HUES6 (cell line): ENCODE results near the gene TMEM115.

Experiments used
- H3K27ac ChIP-seq: 2 replicates; pipeline ENCODE4 v1.7.0; 2013; ENCODE audit warnings: low read depth, mild to moderate bottlenecking, low read length, inconsistent platforms
- H3K27me3 ChIP-seq: 2 replicates; pipeline ENCODE4 v1.6.1; 2013; ENCODE audit warnings: low read length; ENCODE audit not compliant: control insufficient read depth, insufficient read depth
- H3K36me3 ChIP-seq: 2 replicates; pipeline ENCODE4 v1.6.1; 2013; ENCODE audit warnings: low read length; ENCODE audit not compliant: control insufficient read depth, insufficient read depth
- H3K4me1 ChIP-seq: 2 replicates; pipeline ENCODE4 v1.6.1; 2013; ENCODE audit warnings: low read length; ENCODE audit not compliant: control insufficient read depth, insufficient read depth
- H3K4me3 ChIP-seq: 2 replicates; pipeline ENCODE4 v1.5.1; 2013; ENCODE audit warnings: low read depth, low read length
- H3K9ac ChIP-seq: one replicate; pipeline ENCODE4 v1.6.1; 2013; ENCODE audit warnings: mild to moderate bottlenecking, low read length
- H3K9me3 ChIP-seq: 2 replicates; pipeline ENCODE4 v1.6.1; 2013; ENCODE audit warnings: low read depth, low read length; ENCODE audit not compliant: control insufficient read depth, insufficient read depth

The TMEM115 gene

DNA sequence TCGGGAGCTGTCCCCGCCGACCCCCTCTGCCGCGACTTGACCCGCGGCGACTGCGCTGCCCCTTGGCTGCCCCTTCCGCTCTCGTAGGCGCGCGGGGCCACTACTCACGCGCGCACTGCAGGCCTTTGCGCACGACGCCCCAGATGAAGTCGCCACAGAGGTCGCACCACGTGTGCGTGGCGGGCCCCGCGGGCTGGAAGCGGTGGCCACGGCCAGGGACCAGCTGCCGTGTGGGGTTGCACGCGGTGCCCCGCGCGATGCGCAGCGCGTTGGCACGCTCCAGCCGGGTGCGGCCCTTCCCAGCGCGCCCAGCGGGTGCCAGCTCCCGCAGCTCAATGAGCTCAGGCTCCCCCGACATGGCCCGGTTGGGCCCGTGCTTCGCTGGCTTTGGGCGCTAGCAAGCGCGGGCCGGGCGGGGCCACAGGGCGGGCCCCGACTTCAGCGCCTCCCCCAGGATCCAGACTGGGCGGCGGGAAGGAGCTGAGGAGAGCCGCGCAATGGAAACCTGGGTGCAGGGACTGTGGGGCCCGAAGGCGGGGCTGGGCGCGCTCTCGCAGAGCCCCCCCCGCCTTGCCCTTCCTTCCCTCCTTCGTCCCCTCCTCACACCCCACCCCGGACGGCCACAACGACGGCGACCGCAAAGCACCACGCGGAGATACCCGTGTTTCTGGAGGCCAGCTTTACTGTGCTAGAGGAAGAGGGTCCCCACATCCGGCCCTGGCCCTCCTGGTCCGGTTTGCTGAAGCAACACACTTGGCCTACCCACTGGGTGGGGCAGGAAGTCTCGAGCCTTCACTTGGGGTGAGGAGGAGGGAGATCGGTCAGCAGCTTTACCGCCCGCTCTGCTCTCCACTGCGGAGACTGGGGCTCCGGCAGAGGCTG is 18.6 kb downstream of the TMEM115 start, which contains the start of gene RASSF1:
Gene RASSF1, minus strand, starts transcription at position 389 of the 882 bp plus-strand sequence. Its CDS starts 31 bp downstream, at position 358.
- Histone ChIP-seq H3K9me3 (no peaks in the 10 kb centered on the region), H3K27me3 (peaks cover 64% of the 10 kb centered on the region), H3K27ac (no peak within 1 kb of the TSS), H3K9ac (no peak within 1 kb of the TSS), H3K4me3 (peak within 1 kb of the TSS; percentile 59), H3K4me1 (peaks cover 30% of the 10 kb centered on the region), H3K36me3 (no peaks in the 10 kb centered on the region)

DNA sequence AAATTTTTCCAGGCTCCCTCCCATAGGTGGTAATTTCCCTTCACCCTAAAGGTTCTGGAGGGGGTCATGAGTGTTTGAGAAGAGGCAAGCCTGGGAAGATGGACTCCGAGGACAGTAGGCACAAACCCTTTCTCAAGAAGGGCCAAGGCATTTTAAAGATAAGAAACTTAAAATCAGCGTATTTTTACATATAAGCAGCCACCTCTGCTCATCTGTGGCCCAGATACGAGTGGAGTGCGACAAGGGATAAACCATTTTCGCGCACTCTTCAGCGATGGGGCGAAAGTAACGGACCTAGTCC is 19.2 kb downstream of the TMEM115 start:
- no peak overlapping the region for H3K27ac ChIP-seq
- H3K4me1 ChIP-seq = peaks cover 31% of the 10 kb centered on the region
- H3K9ac ChIP-seq = no peak overlapping the region
- H3K27me3 ChIP-seq = peaks cover 61% of the 10 kb centered on the region
- no peaks in the 10 kb centered on the region for H3K36me3 ChIP-seq
- peak overlapping the region; percentile 59 for H3K4me3 ChIP-seq
- H3K9me3 ChIP-seq = no peaks in the 10 kb centered on the region

DNA sequence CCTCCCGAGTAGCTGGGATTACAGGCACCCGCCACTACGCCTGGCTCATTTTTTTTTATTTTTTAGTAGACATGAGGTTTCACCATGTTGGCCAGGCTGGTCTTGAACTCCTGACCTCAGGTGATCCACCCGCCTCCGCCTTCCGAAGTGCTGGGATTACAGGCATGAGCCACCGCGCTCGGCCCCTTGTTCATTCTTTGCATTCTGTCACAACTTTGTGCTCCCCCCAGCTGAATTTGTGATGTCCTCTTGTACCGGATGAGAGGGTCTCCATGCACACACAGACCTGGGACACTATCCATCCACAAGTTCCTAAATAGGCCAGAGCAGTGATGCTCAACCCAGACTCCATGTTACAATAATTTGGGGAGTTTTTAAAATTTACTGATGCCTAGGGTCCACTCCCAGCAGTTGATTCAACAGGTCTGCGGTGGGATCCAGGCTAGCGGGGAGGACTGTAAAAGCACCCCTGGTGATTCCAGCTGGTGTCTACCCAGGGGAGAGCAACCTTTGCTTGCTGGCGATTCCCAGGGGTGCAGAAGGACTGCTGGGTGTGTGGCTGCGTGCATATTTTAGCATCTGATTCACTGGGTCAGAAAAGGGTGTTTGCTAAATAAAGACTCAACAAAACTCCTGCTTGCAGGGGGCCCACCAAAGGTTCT is 19.7 kb downstream of the TMEM115 start:
- Histone ChIP-seq H3K4me3 (peak overlapping the region; percentile 59; the same call in 1 of the 2 replicates), H3K27me3 (peaks cover 56% of the 10 kb centered on the region), H3K27ac (no peak overlapping the region), H3K4me1 (peaks cover 31% of the 10 kb centered on the region), H3K36me3 (no peaks in the 10 kb centered on the region), H3K9me3 (no peaks in the 10 kb centered on the region), H3K9ac (no peak overlapping the region)

- H3K9me3 ChIP-seq = no peaks in the 10 kb centered on the region
- H3K4me1 ChIP-seq = peaks cover 35% of the 10 kb centered on the region
- no peak overlapping the region for H3K27ac ChIP-seq
- H3K4me3 ChIP-seq = no peak overlapping the region
- H3K36me3 ChIP-seq = peaks cover 3% of the 10 kb centered on the region; the same call in 1 of the 2 replicates
- no peak overlapping the region for H3K9ac ChIP-seq
- peaks cover 54% of the 10 kb centered on the region for H3K27me3 ChIP-seq
Observed at GRCh38 chr3:50338965-50339364, 20.4 kb downstream of the TMEM115 start.

GRCh38 chr3:50337175-50337861 is 22.0 kb downstream of the TMEM115 start:
- no peaks in the 10 kb centered on the region for H3K9me3 ChIP-seq
- peak overlapping the region; percentile 89 for H3K4me3 ChIP-seq
- peak overlapping the region; percentile 90 for H3K27ac ChIP-seq
- H3K4me1 ChIP-seq = peaks cover 35% of the 10 kb centered on the region
- H3K9ac ChIP-seq = peak overlapping the region; percentile 95
- peaks cover 39% of the 10 kb centered on the region for H3K27me3 ChIP-seq
- H3K36me3 ChIP-seq = peaks cover 8% of the 10 kb centered on the region

- Histone ChIP-seq H3K36me3 (peaks cover 15% of the 10 kb centered on the region), H3K27ac (peak overlapping the region; percentile 90; the same call in 1 of the 2 replicates), H3K9me3 (no peaks in the 10 kb centered on the region), H3K4me1 (peaks cover 35% of the 10 kb centered on the region), H3K27me3 (peaks cover 32% of the 10 kb centered on the region), H3K9ac (peak overlapping the region; percentile 95), H3K4me3 (peak overlapping the region; percentile 89)
Observed at GRCh38 chr3:50336452-50337174, 22.7 kb downstream of the TMEM115 start.

DNA sequence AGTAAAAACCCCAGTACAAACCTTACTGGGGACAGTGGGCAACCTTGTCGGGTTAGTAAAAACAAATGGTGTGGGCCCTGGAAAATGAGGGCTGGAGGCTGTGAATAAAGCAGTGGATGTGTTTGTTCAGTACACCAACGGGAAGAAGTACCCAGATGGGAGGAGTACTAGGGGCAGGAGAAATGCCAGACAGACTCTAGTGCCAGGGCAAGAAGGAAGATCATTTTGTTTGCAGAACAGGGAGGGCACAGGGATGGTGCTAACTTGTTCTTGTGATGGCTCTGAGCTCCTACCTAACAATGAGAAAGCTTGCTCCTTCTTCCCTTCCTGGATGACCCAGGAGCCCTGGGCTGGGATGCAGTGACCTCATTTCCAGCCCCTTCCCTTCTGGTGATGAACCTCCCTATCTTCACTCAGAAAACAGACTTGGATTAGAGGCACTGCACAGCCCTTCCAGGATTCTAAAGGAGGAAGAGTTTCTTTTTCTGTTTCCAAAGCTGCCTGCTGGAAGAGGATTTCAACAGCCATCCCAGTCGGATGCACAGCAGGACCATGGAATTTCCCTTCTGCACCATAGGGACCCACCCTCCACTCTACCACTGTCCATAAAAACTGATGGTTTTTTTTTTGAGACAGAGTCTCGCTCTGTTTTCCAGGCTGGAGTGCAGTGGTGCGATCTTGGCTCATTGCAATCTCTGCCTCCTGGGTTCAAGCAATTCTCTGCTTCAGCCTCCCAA is 24.8 kb downstream of the TMEM115 start:
- Histone ChIP-seq H3K4me1 (peaks cover 23% of the 10 kb centered on the region), H3K36me3 (peaks cover 36% of the 10 kb centered on the region), H3K27me3 (peaks cover 11% of the 10 kb centered on the region), H3K9me3 (no peaks in the 10 kb centered on the region), H3K27ac (no peak overlapping the region), H3K4me3 (no peak overlapping the region), H3K9ac (no peak overlapping the region)

DNA sequence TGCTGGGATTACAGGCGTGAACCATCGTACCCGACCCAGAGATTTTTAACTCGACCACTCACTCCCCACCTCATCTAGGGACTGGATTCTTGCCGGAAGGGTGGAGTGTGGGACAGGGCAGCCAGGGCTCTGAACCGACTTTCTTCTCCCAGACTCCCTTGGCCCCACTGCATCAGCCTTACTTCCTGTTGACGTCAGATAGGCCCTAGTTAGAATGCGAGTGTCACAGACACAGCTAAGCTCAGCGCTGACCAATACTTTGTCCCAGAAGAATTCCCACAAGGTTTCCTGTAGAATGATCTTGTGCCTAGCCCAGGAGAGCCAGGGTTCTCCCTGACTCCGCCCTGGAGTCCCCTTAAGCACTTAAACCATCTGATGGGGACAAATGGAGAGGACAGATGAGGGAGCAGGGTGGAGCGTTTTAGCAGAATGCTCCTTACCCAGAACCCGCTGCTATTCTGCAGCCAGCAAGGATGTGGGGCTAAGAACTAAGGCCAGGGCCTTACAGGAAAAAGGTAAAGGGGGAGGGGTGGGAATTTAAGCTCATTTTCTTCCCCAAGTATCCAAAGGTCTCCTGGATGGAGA is 25.5 kb downstream of the TMEM115 start:
- H3K4me3 ChIP-seq = no peak overlapping the region
- H3K27me3 ChIP-seq = peaks cover 5% of the 10 kb centered on the region
- H3K27ac ChIP-seq = no peak overlapping the region
- peaks cover 39% of the 10 kb centered on the region for H3K36me3 ChIP-seq
- H3K9me3 ChIP-seq = no peaks in the 10 kb centered on the region
- peaks cover 23% of the 10 kb centered on the region for H3K4me1 ChIP-seq
- H3K9ac ChIP-seq = no peak overlapping the region

- Histone ChIP-seq H3K9me3 (no peaks in the 10 kb centered on the region), H3K4me3 (no peak overlapping the region), H3K36me3 (peaks cover 39% of the 10 kb centered on the region), H3K27me3 (no peaks in the 10 kb centered on the region), H3K9ac (no peak overlapping the region), H3K27ac (no peak overlapping the region), H3K4me1 (peaks cover 14% of the 10 kb centered on the region)
Observed at GRCh38 chr3:50331364-50331907, 27.9 kb downstream of the TMEM115 start.
